H1 (cell line): ENCODE results near the gene SELENOO. TPM values are rescaled to one million over a fixed set of nuclear protein-coding genes. Genes with fewer than 3 reads are reported as not detected.

Source experiments
- CTCF ChIA-PET: fragments of 300-600 bp; sonication (Branson Sonifier 250); formaldehyde crosslinking; loops from one replicate; lab custom pipeline; 2021; ENCODE audit not compliant: partially characterized antibody; lab: Charles Lee
- POLR2A ChIA-PET: fragments of 300-600 bp; sonication (Branson Sonifier 250); formaldehyde crosslinking; loops from one replicate; lab custom pipeline; 2021; ENCODE audit warnings: inconsistent platforms; ENCODE audit not compliant: partially characterized antibody; lab: Charles Lee
- DNase-seq, 2 experiments: peaks; one replicate each; pipeline versions ENCODE4 v3.0.0 to v3.0.0-alpha.2; 2010 to 2022; ENCODE audit warnings: low spot score in 2 of 2, low read depth in 1 of 2, mixed read lengths in 1 of 2
- FAIRE-seq: peaks from 2 replicates; lab custom pipeline; 2011; peaks lifted over from hg19 to GRCh38; lab: Jason Lieb, UNC
- H2AFZ ChIP-seq: 2 replicates; pipeline ENCODE4 v1.8.1; 2012; ENCODE audit warnings: low read length, inconsistent platforms
- H2AK5ac ChIP-seq: 2 replicates; pipeline ENCODE4 v1.6.1; 2013; ENCODE audit warnings: low read depth, low read length
- H2BK120ac ChIP-seq: replicated peaks from 2 replicates; pipeline ENCODE3; 2013; ENCODE audit warnings: low read depth, low read length, inconsistent platforms
- H2BK12ac ChIP-seq: 2 replicates; pipeline ENCODE4 v1.6.1; 2013; ENCODE audit warnings: low read depth, low read length
- H2BK15ac ChIP-seq: 2 replicates; pipeline ENCODE4 v1.6.1; 2013; ENCODE audit warnings: low read length
- H2BK20ac ChIP-seq: 2 replicates; pipeline ENCODE4 v1.6.1; 2013; ENCODE audit warnings: low read length
- H2BK5ac ChIP-seq: 2 replicates; pipeline ENCODE4 v1.6.1; 2013; ENCODE audit warnings: low read depth, low read length
- H3K14ac ChIP-seq: 2 replicates; pipeline ENCODE4 v1.6.1; 2013; ENCODE audit warnings: inconsistent platforms; ENCODE audit not compliant: insufficient read length
- H3K18ac ChIP-seq: 2 replicates; pipeline ENCODE4 v1.6.1; 2013; ENCODE audit warnings: low read length; ENCODE audit errors: extremely low read depth
- H3K23ac ChIP-seq: 2 replicates; pipeline ENCODE4 v1.6.1; 2013; ENCODE audit warnings: inconsistent platforms; ENCODE audit not compliant: insufficient read length
- H3K23me2 ChIP-seq: 2 replicates; pipeline ENCODE4 v1.6.1; 2013; ENCODE audit warnings: low read depth, low read length
- H3K27ac ChIP-seq: 2 replicates; pipeline ENCODE4 v1.6.1; 2011; ENCODE audit warnings: low read depth, low read length, inconsistent platforms
- H3K27me3 ChIP-seq, 4 experiments: replicated peaks in 1 of 4; 1 replicate in 1 of 4; 2 replicates in 3 of 4; pipeline versions ENCODE4 v1.6.1 to v1.8.1; 2011 to 2013; ENCODE audit warnings: low read length in 3 of 4, mild to moderate bottlenecking in 3 of 4, inconsistent platforms in 2 of 4, mixed read lengths in 2 of 4, moderate library complexity in 1 of 4; ENCODE audit not compliant: control insufficient read depth in 3 of 4, insufficient read depth in 3 of 4; ENCODE audit errors: extremely low read depth in 1 of 4
- H3K36me3 ChIP-seq, 4 experiments: 2 replicates each; pipeline versions ENCODE4 v1.6.1 to v1.8.1; 2011 to 2013; ENCODE audit warnings: mild to moderate bottlenecking in 4 of 4, low read length in 3 of 4, moderate library complexity in 2 of 4, control low read depth in 1 of 4, inconsistent platforms in 1 of 4; ENCODE audit not compliant: insufficient read depth in 4 of 4, control insufficient read depth in 2 of 4
- H3K4ac ChIP-seq: replicated peaks from 2 replicates; pipeline ENCODE3; 2013; ENCODE audit warnings: low read length, low read depth, mixed read lengths, inconsistent platforms; ENCODE audit not compliant: insufficient read length
- H3K4me1 ChIP-seq, 4 experiments: replicated peaks in 1 of 4; 1 replicate in 1 of 4; 2 replicates in 3 of 4; pipeline versions ENCODE4 v1.6.1 to v1.8.1; 2011 to 2013; ENCODE audit warnings: low read length in 3 of 4, inconsistent platforms in 2 of 4, mixed read lengths in 1 of 4; ENCODE audit not compliant: insufficient read depth in 4 of 4, control insufficient read depth in 3 of 4
- H3K4me2 ChIP-seq, 2 experiments: 2 replicates each; pipeline versions ENCODE4 v1.6.1 to v1.8.1; 2011 to 2013; ENCODE audit warnings: low read depth in 2 of 2, low read length in 2 of 2, control low read depth in 1 of 2, inconsistent platforms in 1 of 2, mild to moderate bottlenecking in 1 of 2; ENCODE audit not compliant: insufficient read depth in 1 of 2
- H3K4me3 ChIP-seq, 4 experiments: fragments of 200-600, 300-600 bp in 1 of 4; sonication (generic), shearing (Covaris generic), sonication (Bioruptor Twin) in 1 of 4; 2 replicates each; pipeline versions ENCODE4 v1.5.1 to v1.8.1; 2011 to 2016; ENCODE audit warnings: low read length in 4 of 4, low read depth in 3 of 4, control low read depth in 2 of 4, inconsistent platforms in 2 of 4, mild to moderate bottlenecking in 2 of 4, mixed read lengths in 1 of 4, moderate library complexity in 1 of 4; ENCODE audit not compliant: insufficient read depth in 2 of 4; ENCODE audit errors: extremely low read depth in 1 of 4
- H3K56ac ChIP-seq: replicated peaks from 2 replicates; pipeline ENCODE3; 2013; ENCODE audit warnings: low read depth, mild to moderate bottlenecking, mixed read lengths, low read length, inconsistent platforms; ENCODE audit not compliant: insufficient read length
- H3K79me1 ChIP-seq: 2 replicates; pipeline ENCODE4 v1.6.1; 2013; ENCODE audit warnings: low read depth, low read length, control low read depth
- H3K79me2 ChIP-seq, 2 experiments: 2 replicates each; pipeline versions ENCODE4 v1.6.1 to v1.8.1; 2012 to 2013; ENCODE audit warnings: low read length in 2 of 2, mild to moderate bottlenecking in 2 of 2, inconsistent platforms in 1 of 2; ENCODE audit not compliant: insufficient read depth in 2 of 2, control insufficient read depth in 1 of 2
- H3K9ac ChIP-seq, 4 experiments: replicated peaks in 1 of 4; 1 replicate in 1 of 4; 2 replicates in 3 of 4; pipeline versions ENCODE4 v1.6.1 to v1.8.1; 2011 to 2013; ENCODE audit warnings: low read depth in 3 of 4, low read length in 3 of 4, control low read depth in 2 of 4, mild to moderate bottlenecking in 2 of 4, moderate library complexity in 2 of 4, inconsistent platforms in 1 of 4; ENCODE audit errors: extremely low read depth in 1 of 4
- H3K9me3 ChIP-seq, 2 experiments: 2 replicates each; pipeline versions ENCODE4 v1.6.1 to v1.8.1; 2012 to 2013; ENCODE audit warnings: mild to moderate bottlenecking in 2 of 2, moderate library complexity in 2 of 2, control low read depth in 1 of 2, inconsistent platforms in 1 of 2, low read depth in 1 of 2, low read length in 1 of 2, mixed read lengths in 1 of 2; ENCODE audit not compliant: insufficient read depth in 2 of 2
- H4K20me1 ChIP-seq, 2 experiments: replicated peaks in 1 of 2; 2 replicates each; pipeline versions ENCODE3 to v1.8.1; 2011 to 2013; ENCODE audit warnings: inconsistent platforms in 2 of 2, low read length in 2 of 2, mild to moderate bottlenecking in 1 of 2; ENCODE audit not compliant: insufficient read depth in 2 of 2, control insufficient read depth in 1 of 2
- H4K5ac ChIP-seq: 2 replicates; pipeline ENCODE4 v1.6.1; 2013; ENCODE audit warnings: low read length, low read depth, mixed read lengths, inconsistent platforms; ENCODE audit not compliant: insufficient read length
- H4K8ac ChIP-seq: 2 replicates; pipeline ENCODE4 v1.8.0; 2013; ENCODE audit warnings: mild to moderate bottlenecking, moderate library complexity, low read length, inconsistent platforms; ENCODE audit not compliant: insufficient read depth; ENCODE audit errors: extremely low read depth
- H4K91ac ChIP-seq: replicated peaks from 2 replicates; pipeline ENCODE3; 2013; ENCODE audit warnings: low read length, mixed read lengths, inconsistent platforms; ENCODE audit not compliant: insufficient read length
- BRCA1 ChIP-seq: IDR thresholded peaks from 2 replicates; pipeline ENCODE4 v1.6.1; 2012; ENCODE audit warnings: low read depth, low read length, improper control_type of control experiment
- POLR2A ChIP-seq, 2 experiments: IDR thresholded peaks; 1 replicate in 1 of 2; 2 replicates in 1 of 2; pipeline ENCODE4 v1.6.1; 2011; ENCODE audit warnings: low read depth in 2 of 2, low read length in 2 of 2, mild to moderate bottlenecking in 2 of 2; ENCODE audit errors: control extremely low read depth in 1 of 2
- SAP30 ChIP-seq: fragments of 300-600 bp; sonication (generic); IDR thresholded peaks from 2 replicates; pipeline ENCODE4 v1.7.1; 2012; ENCODE audit warnings: low read length, moderate library complexity, mild to moderate bottlenecking, inconsistent platforms; ENCODE audit not compliant: insufficient read depth, insufficient replicate concordance
- SIN3A ChIP-seq, 2 experiments: IDR thresholded peaks in 1 of 2; conservative IDR thresholded peaks in 1 of 2; 2 replicates each; pipeline ENCODE4 v1.6.1; 2011 to 2012; ENCODE audit warnings: low read length in 2 of 2, improper control_type of control experiment in 1 of 2, low read depth in 1 of 2, mild to moderate bottlenecking in 1 of 2
- SIRT6 ChIP-seq: IDR thresholded peaks from one replicate; pipeline ENCODE4 v1.7.1; 2012; ENCODE audit warnings: low read length, inconsistent platforms
- SIX5 ChIP-seq: IDR thresholded peaks from 2 replicates; pipeline ENCODE4 v1.6.1; 2011; ENCODE audit warnings: mild to moderate bottlenecking, low read depth, low read length
- TBP ChIP-seq: IDR thresholded peaks from 2 replicates; pipeline ENCODE4 v1.6.1; 2011; ENCODE audit warnings: low read depth, low read length, improper control_type of control experiment
- WGBS, 2 experiments: shearing (Covaris generic) in 1 of 2; methylation state at CpG; one replicate each; pipeline versions ENCODE4 v1.1.6 to v1.1.7; 2013 to 2015; ENCODE audit warnings: low lambda C conversion rate in 2 of 2, mixed read lengths in 2 of 2, inconsistent platforms in 1 of 2, low coverage in 1 of 2, missing lambda C conversion rate in 1 of 2; ENCODE audit not compliant: insufficient replicate concordance in 2 of 2, insufficient coverage in 1 of 2, insufficient read length in 1 of 2; ENCODE audit errors: extremely low coverage in 1 of 2, missing lambda C conversion rate in 1 of 2; 5-methylcytosine and 5-hydroxymethylcytosine counted together
- polyA plus RNA-seq, 7 experiments: library from polyadenylated mRNA; depleted of rRNA in 3 of 7; stranded (reverse) in 5 of 7; unstranded in 2 of 7; fragments of >200 nt in 5 of 7; fragments of 200-250 nt in 2 of 7; gene quantifications; 1 replicate in 5 of 7; 2 replicates in 1 of 7; 4 replicates in 1 of 7; pipeline versions ENCODE4 v1.2.1 to v1.2.3, GENCODE V29; 2011 to 2013; ENCODE audit warnings: missing spikeins in 2 of 7, mixed read lengths in 2 of 7
- total RNA-seq: library from RNA; stranded (reverse); fragmentation: NEBNext Ultra II Directional; extraction: Animal tissue kit (Norgen Biotek cat#: 25700); gene quantifications from 2 replicates; pipeline ENCODE4 v1.2.1, GENCODE V29; 2021

SELENOO gene
- total and polyA plus RNA-seq, 2 of the 8 experiments (the other 6 are each of a cell fraction or from before 2014, with no cell fraction given), result 18.6 to 25.1 TPM

DNA sequence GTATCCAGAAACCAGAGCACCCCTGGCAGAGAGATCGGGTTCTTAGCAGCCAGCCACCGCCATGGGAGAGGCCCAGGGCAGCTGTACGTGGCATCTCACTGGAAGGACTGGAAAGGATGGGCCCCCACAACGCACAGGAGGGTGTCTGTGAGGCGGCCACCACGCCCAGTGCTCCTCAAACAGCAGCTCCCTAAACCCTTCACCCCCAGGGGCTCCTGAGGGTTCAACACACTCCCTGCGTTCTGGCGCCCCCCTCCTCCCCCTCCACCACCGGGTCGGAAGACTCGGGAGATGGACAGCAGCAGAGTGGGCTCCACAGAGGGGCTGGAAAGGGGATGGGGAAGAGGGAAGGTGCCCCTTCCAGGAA lies 59.6 kb downstream of the SELENOO start:
- H3K9ac ChIP-seq, result peak overlapping the region in 1 of 4 experiments; percentile 19; a peak in 2 of 7 replicates
- H2BK120ac ChIP-seq, result no peak overlapping the region
- no peak overlapping the region for H3K4ac ChIP-seq
- H3K23me2 ChIP-seq, result peaks cover 6% of the 10 kb centered on the region; the same call in 1 of the 2 replicates
- H2BK5ac ChIP-seq, result no peak overlapping the region
- no peak overlapping the region for H3K18ac ChIP-seq
- no peak overlapping the region for H4K5ac ChIP-seq
- no peaks in the 10 kb centered on the region for H3K79me2 ChIP-seq
- no peak overlapping the region for H3K56ac ChIP-seq
- no peaks in the 10 kb centered on the region for H3K79me1 ChIP-seq
- H3K14ac ChIP-seq, result no peak overlapping the region
- no peak overlapping the region for H3K23ac ChIP-seq
- H3K36me3 ChIP-seq, result no peaks in the 10 kb centered on the region
- peaks cover 1 to 22% (median 16%) of the 10 kb centered on the region in 4 experiments; a peak in 6 of 7 replicates for H3K27me3 ChIP-seq
- H2BK12ac ChIP-seq, result no peak overlapping the region
- no peak overlapping the region for H2AK5ac ChIP-seq
- H2BK20ac ChIP-seq, result no peak overlapping the region
- H2AFZ ChIP-seq, result no peak overlapping the region; the same call in 1 of the 2 replicates
- no peak overlapping the region for H4K91ac ChIP-seq
- 53% methylated on average over 6 of the region's 11 CpGs; no CpG with 5 or more reads in 1 of the 2 experiments for WGBS, 2 experiments
- H3K4me2 ChIP-seq, result peak overlapping the region; percentile 77 to 78
- H3K27ac ChIP-seq, result no peak overlapping the region
- H4K8ac ChIP-seq, result no peak overlapping the region
- H4K20me1 ChIP-seq, result peaks cover 5 to 12% of the 10 kb centered on the region in 2 experiments
- DNase-seq (no peak), FAIRE-seq (no peak)
- CTCF ChIA-PET, result interaction anchor here (1.2 to 4.7 kb wide), 4 partner anchors 8 to 82 kb away, joined by 4 to 26 read pairs (median 14); partner anchors contain the start of gene HDAC10
- H2BK15ac ChIP-seq, result no peak overlapping the region
- POLR2A ChIA-PET, result interaction anchor here (1.0 to 2.3 kb wide), 3 partner anchors 8 to 12 kb away, joined by 3 to 5 read pairs (median 3); partner anchors contain the start of gene HDAC10
- H3K9me3 ChIP-seq, result no peaks in the 10 kb centered on the region
- H3K4me3 ChIP-seq, result peak overlapping the region; percentile 35 to 73 (median 48)
- no peak for TF ChIP-seq SIRT6
- no peak for TF ChIP-seq TBP
- no peak for TF ChIP-seq BRCA1
- TF ChIP-seq POLR2A (IDR thresholded peaks at IDR 0.05; ENCODE audit: control extremely low read depth in 1 of 2, low read depth in 2 of 2, low read length in 2 of 2), result 0 out of 3 replicates have a peak, but pooled peaks of 1 of the 2 experiments have one; percentile 6
- TF ChIP-seq SAP30, result no peak
- TF ChIP-seq SIN3A (conservative IDR thresholded peaks at IDR 0.05 in 1 of 2, IDR thresholded peaks at IDR 0.05 in 1 of 2; ENCODE audit: low read depth in 1 of 2, low read length in 2 of 2), result no peak
- no peak for TF ChIP-seq SIX5
- peaks cover 0 to 20% (median 10%) of the 10 kb centered on the region in 4 experiments; a peak in 6 of 7 replicates for H3K4me1 ChIP-seq
